Stomach (tissue), 9 donors: ENCODE measurements around the gene VMO1. TPM values are rescaled to one million over a fixed set of nuclear protein-coding genes. Genes with fewer than 3 reads are reported as not detected.

Experiments
- DNase-seq, 2 donors: peaks; one replicate each; pipeline versions ENCODE4 v3.0.0 to v3.0.0-alpha.2; 2013 to 2019
- H3K27ac ChIP-seq, 5 donors: fragments of 200-600 bp in 4 of 5; sonication (generic) in 4 of 5; one replicate each; pipeline ENCODE4 v1.5.1; 2013 to 2019; ENCODE audit warnings: mild to moderate bottlenecking in 1 of 5, moderate library complexity in 1 of 5
- H3K27me3 ChIP-seq, 3 donors: fragments of 200-600 bp; sonication (generic); one replicate each; pipeline ENCODE4 v1.5.1; 2017 to 2019; ENCODE audit warnings: mixed run types in 1 of 3
- H3K36me3 ChIP-seq, 4 donors: fragments of 200-600 bp; sonication (generic); 1 replicate in 3 of 4; 2 replicates in 1 of 4; pipeline ENCODE4 v1.5.1; 2016 to 2019
- H3K4me1 ChIP-seq, 4 donors: fragments of 200-600 bp; sonication (generic); one replicate each; pipeline ENCODE4 v1.5.1; 2016 to 2019
- H3K4me3 ChIP-seq, 4 donors: fragments of 200-600 bp; sonication (generic) in 3 of 4; one replicate each; pipeline ENCODE4 v1.5.1; 2016 to 2019; ENCODE audit warnings: mild to moderate bottlenecking in 1 of 4
- H3K9me3 ChIP-seq, 4 donors: fragments of 200-600 bp; sonication (generic); one replicate each; pipeline ENCODE4 v1.5.1; 2016 to 2019
- CTCF ChIP-seq, 7 experiments: fragments of 450-650 bp in 4 of 7; fragments of 200-600 bp in 3 of 7; sonication (generic) in 3 of 7; IDR thresholded peaks; one replicate each; pipeline ENCODE4 v1.5.1; 2016 to 2019; ENCODE audit warnings: antibody characterized with exemption in 7 of 7, control low read depth in 2 of 7, mild to moderate bottlenecking in 1 of 7
- EP300 ChIP-seq: sonication (generic); formaldehyde crosslinking; IDR thresholded peaks from one replicate; pipeline ENCODE4 v1.6.1; 2017; ENCODE audit warnings: antibody characterized with exemption
- POLR2A ChIP-seq, 4 donors: fragments of 450-650 bp; IDR thresholded peaks; one replicate each; pipeline ENCODE4 v1.6.1; 2016; ENCODE audit warnings: antibody characterized with exemption in 4 of 4, control low read depth in 2 of 4, mild to moderate bottlenecking in 1 of 4, moderate library complexity in 1 of 4
- POLR2AphosphoS5 ChIP-seq, 3 donors: sonication (generic); formaldehyde crosslinking; IDR thresholded peaks; one replicate each; pipeline ENCODE4 v1.6.1; 2016; ENCODE audit warnings: antibody characterized with exemption in 3 of 3
- WGBS, 5 donors: extraction: QIAGEN DNeasy Blood & Tissue Kit in 3 of 5; methylation state at CpG; one replicate each; pipeline versions ENCODE4 v1.1.5 to v1.1.7; 2013 to 2018; 5-methylcytosine and 5-hydroxymethylcytosine counted together
- intact Hi-C: fragments of 100-400 bp; cut with DNase I; formaldehyde crosslinking; loops from one replicate; pipeline ENCODE4 v1.15.1; 2023; ENCODE audit warnings: low total_unique reads
- polyA plus RNA-seq, 3 donors: library from polyadenylated mRNA; stranded (reverse); fragments of 200-250 nt; gene quantifications; one replicate each; pipeline ENCODE4 v1.2.3, GENCODE V29; 2013
- total RNA-seq, 5 donors: library from RNA; depleted of rRNA; stranded (reverse); fragments of >200 nt; gene quantifications; one replicate each; pipeline versions ENCODE4 v1.1.0 to v1.2.3, GENCODE V29; 2014 to 2016
- donor health status: healthy with polysubstance abuse.
- donor health status: Bipolar disorder and iron deficiency.
- donor health status: healthy.

The VMO1 gene
- total and polyA plus RNA-seq, 8 donors = 1.4 to 3.0 (median 2.3) TPM; not detected in 3

DNA sequence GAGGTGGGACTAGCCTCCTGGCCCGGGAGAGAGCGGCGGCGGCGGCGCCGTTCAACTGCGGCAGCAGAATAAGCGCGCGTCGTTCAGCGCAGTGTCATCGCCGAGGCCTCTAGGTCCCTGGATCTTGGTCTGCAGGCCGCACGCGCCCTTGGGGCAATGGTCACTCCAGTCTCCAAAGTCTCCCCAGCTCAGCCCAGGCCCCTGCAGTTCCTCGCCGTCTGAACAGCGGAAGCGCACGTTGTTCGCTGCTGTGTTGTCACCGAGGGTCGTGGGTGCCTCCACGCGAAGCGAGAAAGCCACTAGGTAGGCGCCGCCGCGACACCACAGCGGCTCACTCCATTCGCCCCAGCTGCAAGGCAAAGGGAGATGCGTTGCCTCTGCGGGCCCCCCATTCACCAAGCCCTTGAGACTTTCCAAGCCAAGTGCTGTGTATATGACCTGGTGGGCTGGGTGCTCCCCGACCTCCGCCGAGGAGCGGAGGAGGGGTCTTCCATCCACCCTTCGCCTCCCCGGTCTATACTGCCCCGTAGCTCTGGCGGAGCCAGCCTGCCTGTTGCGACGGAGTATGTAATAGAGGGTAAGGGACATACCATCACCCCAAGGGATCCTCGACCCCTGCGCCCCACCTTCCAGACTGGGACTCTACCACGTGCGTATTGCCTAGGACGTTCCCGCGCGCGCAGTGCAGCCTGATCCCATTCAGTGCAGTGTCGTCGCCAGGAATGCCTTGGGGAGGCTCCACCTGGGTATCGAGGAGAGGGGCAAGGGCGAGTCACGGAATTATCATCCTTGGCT is 656 bp downstream of the VMO1 start:
- peak in 1 of 2 donors; percentile 55 for DNase-seq
- intact Hi-C loops = loop anchor here (5.0 to 10.0 kb wide), 3 partner anchors 51 to 97 kb away; partner anchors contain the start of genes CXCL16, MED11, PELP1 and ZMYND15
- TF ChIP-seq POLR2A (IDR thresholded peaks at IDR 0.05) (no peak), EP300 (no peak), POLR2AphosphoS5 (IDR thresholded peaks at IDR 0.05) (no peak), CTCF (IDR thresholded peaks at IDR 0.05) (no peak)
- Histone ChIP-seq H3K36me3 (no peaks in the 10 kb centered on the region), H3K9me3 (no peaks in the 10 kb centered on the region), H3K4me3 (peak overlapping the region; percentile 18 to 33 (median 32)), H3K27ac (peak overlapping the region in 1 of 5 donors; percentile 1), H3K4me1 (peaks cover 39 to 52% (median 46%) of the 10 kb centered on the region in 4 donors), H3K27me3 (peaks cover 0 to 67% (median 17%) of the 10 kb centered on the region in 3 donors)
- WGBS, 5 donors = 14 to 27% (median 22%) methylated on average over 33 to 61 of the region's 61 CpGs

GRCh38 chr17:4782652-4783051 is 3.5 kb downstream of the VMO1 start:
- peak in 1 of 2 donors; percentile 28 for DNase-seq
- Histone ChIP-seq H3K9me3 (no peaks in the 10 kb centered on the region), H3K36me3 (no peaks in the 10 kb centered on the region), H3K27me3 (peaks cover 0 to 82% (median 17%) of the 10 kb centered on the region in 3 donors), H3K27ac (no peak overlapping the region), H3K4me3 (no peak overlapping the region), H3K4me1 (peaks cover 24 to 30% (median 26%) of the 10 kb centered on the region in 4 donors)
- intact Hi-C loops = loop anchor here (10.0 kb wide), 2 partner anchors 48 to 78 kb away; partner anchors contain the start of genes CXCL16, MED11, PELP1 and ZMYND15
- TF ChIP-seq POLR2A (IDR thresholded peaks at IDR 0.05) (no peak), POLR2AphosphoS5 (IDR thresholded peaks at IDR 0.05) (no peak), EP300 (no peak), CTCF (IDR thresholded peaks at IDR 0.05) (no peak)
- WGBS, 5 donors = 43 to 65% (median 52%) methylated on average over 25 to 28 of the region's 28 CpGs

DNA sequence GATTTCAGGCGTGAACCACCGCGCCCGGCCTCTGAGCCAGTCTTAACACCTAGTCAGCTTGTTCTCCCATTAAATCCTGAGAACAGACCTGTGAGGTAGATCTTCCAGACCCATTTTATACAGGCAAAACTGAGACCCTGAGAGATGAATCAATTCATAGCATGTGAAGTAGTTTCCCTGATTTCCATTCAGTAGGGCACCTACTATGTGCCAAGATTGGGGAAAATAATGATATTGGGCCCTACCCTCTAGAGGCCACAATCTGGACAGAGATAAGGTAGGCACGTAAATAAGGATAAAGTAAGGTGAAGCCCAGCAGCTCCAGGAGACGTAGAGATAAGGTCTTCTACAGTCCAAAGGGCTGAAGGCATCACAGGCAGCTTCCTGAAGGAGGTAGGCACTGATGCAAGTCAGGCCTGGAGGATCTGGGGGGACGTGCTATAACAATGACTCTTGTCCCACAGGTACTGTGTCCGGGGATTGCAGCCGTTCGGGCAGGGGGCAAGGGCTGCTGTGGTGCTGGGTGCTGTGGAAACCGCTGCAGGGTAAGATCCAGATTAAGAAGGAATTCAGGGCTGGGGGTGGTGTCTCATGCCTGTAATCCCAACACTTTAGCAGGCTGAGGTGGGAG is 5.7 kb downstream of the VMO1 start:
- DNase-seq = peak in 1 of 2 donors; percentile 31
- no peak overlapping the region for H3K4me3 ChIP-seq
- H3K27ac ChIP-seq = no peak overlapping the region
- peaks cover 0 to 64% (median 8%) of the 10 kb centered on the region in 3 donors for H3K27me3 ChIP-seq
- peaks cover 2 to 8% (median 4%) of the 10 kb centered on the region in 4 donors for H3K4me1 ChIP-seq
- no peaks in the 10 kb centered on the region for H3K36me3 ChIP-seq
- intact Hi-C loops = loop anchor here (10.0 kb wide), 2 partner anchors 46 to 76 kb away; partner anchors contain the start of genes CXCL16, MED11, PELP1 and ZMYND15
- WGBS, 5 donors = 65 to 74% (median 67%) methylated on average over 10 to 11 of the region's 11 CpGs
- H3K9me3 ChIP-seq = no peaks in the 10 kb centered on the region
- TF ChIP-seq POLR2AphosphoS5 (IDR thresholded peaks at IDR 0.05) = no peak
- TF ChIP-seq CTCF (IDR thresholded peaks at IDR 0.05) = no peak
- TF ChIP-seq POLR2A (IDR thresholded peaks at IDR 0.05) = no peak
- TF ChIP-seq EP300 = no peak

DNA sequence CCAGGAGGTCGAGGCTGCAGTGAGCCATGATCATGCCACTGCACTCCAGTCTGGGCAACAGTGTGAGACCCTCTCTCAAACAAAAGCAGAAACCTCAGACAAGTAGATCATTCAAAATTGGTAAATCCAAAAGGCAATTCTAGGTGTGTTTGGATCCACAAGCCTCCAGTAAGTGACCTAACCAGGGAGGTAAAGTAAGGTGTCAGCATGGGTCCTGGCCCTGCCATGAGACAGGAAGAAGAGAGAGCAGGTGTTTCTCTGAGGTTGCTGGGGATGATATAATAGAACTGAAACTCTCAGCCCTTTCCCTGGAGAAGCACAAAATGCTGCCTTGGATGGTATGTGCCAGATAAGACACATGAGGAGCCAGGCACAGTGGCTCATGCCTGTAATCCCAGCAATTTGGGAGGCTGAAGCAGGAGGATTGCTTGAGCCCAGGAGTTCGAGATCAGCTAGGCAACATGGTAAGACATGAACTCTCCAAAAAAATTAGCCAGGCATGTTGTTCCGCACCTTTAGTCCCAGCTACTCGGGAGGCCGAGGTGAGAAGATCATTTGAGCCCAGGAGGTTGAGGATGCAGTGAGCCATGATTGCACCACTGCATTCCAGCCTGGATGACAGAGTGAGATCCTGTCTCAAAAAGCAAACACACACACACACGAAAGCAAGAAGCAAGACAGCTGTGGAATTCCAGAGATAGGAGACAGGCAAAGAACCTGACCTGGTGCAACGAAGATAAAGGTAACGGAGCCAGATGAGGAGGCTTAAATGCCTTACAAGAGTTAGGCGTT is 8.0 kb downstream of the VMO1 start:
- TF ChIP-seq POLR2AphosphoS5 (IDR thresholded peaks at IDR 0.05) = no peak
- 72 to 84% (median 74%) methylated on average over 9 of the region's 9 CpGs for WGBS, 5 donors
- no peak for DNase-seq

More for the DNA sequence above, 8.0 kb downstream of the VMO1 start:
- no peaks in the 10 kb centered on the region for H3K4me1 ChIP-seq
- H3K27ac ChIP-seq = no peak overlapping the region
- intact Hi-C loops = no loop called here
- no peak overlapping the region for H3K4me3 ChIP-seq
- H3K9me3 ChIP-seq = no peaks in the 10 kb centered on the region
- H3K36me3 ChIP-seq = no peaks in the 10 kb centered on the region
- peaks cover 0 to 55% (median 5%) of the 10 kb centered on the region in 3 donors for H3K27me3 ChIP-seq
